Measurements from ENCODE around the gene PRSS8.

PRSS8 gene

GRCh38 chr16:31110106-31111034 is 25.2 kb downstream of the PRSS8 start:
- Histone ChIP-seq H3K27ac (peak overlapping the region in 1 of 11 experiments; percentile 96; a peak in 2 of 22 replicates), H3K9ac (peak overlapping the region in 8 of 11 experiments; percentile 13 to 97 (median 95); a peak in 8 of 22 replicates), H3K27me3 (no peaks in the 10 kb centered on the region), H3K4me3 (peak overlapping the region in 4 of 10 experiments; percentile 7 to 100 (median 100); a peak in 4 of 20 replicates), H4K20me1 (no peaks in the 10 kb centered on the region; a peak in 1 of 22 replicates), H3K9me3 (replicated peaks in 1 of 11) (no peaks in the 10 kb centered on the region), H3K36me3 (peaks cover 35 to 41% (median 38%) of the 10 kb centered on the region in 11 experiments), H3K4me1 (peaks cover 51 to 86% (median 68%) of the 10 kb centered on the region in 10 experiments), H3K4me2 (peak overlapping the region in 6 of 11 experiments; percentile 87 to 98 (median 94); a peak in 11 of 22 replicates)
- no peak for TF ChIP-seq Cebpa-rat (IDR thresholded peaks at IDR 0.05)

- peak overlapping the region; percentile 87 to 99 (median 96); a peak in 21 of 22 replicates for H3K4me2 ChIP-seq
- no peaks in the 10 kb centered on the region for H3K9me3 ChIP-seq (replicated peaks in 1 of 11)
- peak overlapping the region in 4 of 11 experiments; percentile 86 to 96 (median 90); a peak in 4 of 22 replicates for H3K27ac ChIP-seq
- peaks cover 49 to 78% (median 64%) of the 10 kb centered on the region in 10 experiments for H3K4me1 ChIP-seq
- no peaks in the 10 kb centered on the region; a peak in 1 of 22 replicates for H4K20me1 ChIP-seq
- H3K27me3 ChIP-seq, result no peaks in the 10 kb centered on the region
- H3K4me3 ChIP-seq, result peak overlapping the region in 9 of 10 experiments; percentile 84 to 100 (median 98); a peak in 15 of 20 replicates
- peaks cover 35 to 41% (median 38%) of the 10 kb centered on the region in 11 experiments for H3K36me3 ChIP-seq
- TF ChIP-seq Cebpa-rat (IDR thresholded peaks at IDR 0.05), result no peak
- peak overlapping the region; percentile 13 to 98 (median 95); a peak in 17 of 22 replicates for H3K9ac ChIP-seq
Observed at GRCh38 chr16:31109622-31110021, 25.9 kb downstream of the PRSS8 start.

GRCh38 chr16:31108794-31109558 is 26.6 kb downstream of the PRSS8 start:
- Histone ChIP-seq H3K9ac (peak overlapping the region; percentile 88 to 98 (median 95)), H3K36me3 (peaks cover 35 to 41% (median 38%) of the 10 kb centered on the region in 11 experiments), H3K4me2 (peak overlapping the region; percentile 87 to 99 (median 96)), H3K27ac (peak overlapping the region; percentile 85 to 96 (median 91)), H4K20me1 (no peaks in the 10 kb centered on the region; a peak in 1 of 22 replicates), H3K4me1 (peaks cover 43 to 72% (median 57%) of the 10 kb centered on the region in 10 experiments), H3K27me3 (no peaks in the 10 kb centered on the region), H3K9me3 (replicated peaks in 1 of 11) (no peaks in the 10 kb centered on the region), H3K4me3 (peak overlapping the region; percentile 84 to 100 (median 98))
- TF ChIP-seq Cebpa-rat (IDR thresholded peaks at IDR 0.05), result no peak

GRCh38 chr16:31108035-31108793 is 27.3 kb downstream of the PRSS8 start, which contains the start of gene BCKDK:
BCKDK (plus strand) TSS chr16:31108386; CDS start chr16:31109224, 838 bp downstream.
- Histone ChIP-seq H3K27ac (peak within 1 kb of the TSS; percentile 85 to 96 (median 91)), H3K36me3 (peaks cover 35 to 41% (median 38%) of the 10 kb centered on the region in 11 experiments)

GRCh38 chr16:31107465-31107867 is 28.1 kb downstream of the PRSS8 start:
- Histone ChIP-seq H3K4me2 (peak overlapping the region; percentile 87 to 99 (median 96)), H3K27me3 (no peaks in the 10 kb centered on the region), H3K9ac (peak overlapping the region in 7 of 11 experiments; percentile 4 to 98 (median 95); a peak in 8 of 22 replicates), H3K4me1 (peaks cover 27 to 57% (median 42%) of the 10 kb centered on the region in 10 experiments), H3K9me3 (replicated peaks in 1 of 11) (no peaks in the 10 kb centered on the region), H4K20me1 (no peaks in the 10 kb centered on the region; a peak in 1 of 22 replicates), H3K27ac (peak overlapping the region in 8 of 11 experiments; percentile 86 to 96 (median 91); a peak in 13 of 22 replicates), H3K4me3 (peak overlapping the region in 9 of 10 experiments; percentile 84 to 100 (median 99); a peak in 11 of 20 replicates), H3K36me3 (peaks cover 30 to 35% (median 33%) of the 10 kb centered on the region in 11 experiments)
- no peak for TF ChIP-seq Cebpa-rat (IDR thresholded peaks at IDR 0.05)

More at GRCh38 chr16:31108035-31108793, 27.3 kb downstream of the PRSS8 start, which contains the start of gene BCKDK:
- peaks cover 35 to 64% (median 50%) of the 10 kb centered on the region in 10 experiments for H3K4me1 ChIP-seq
- H3K9ac ChIP-seq, result peak within 1 kb of the TSS; percentile 88 to 98 (median 95)
- peak within 1 kb of the TSS; percentile 84 to 100 (median 98) for H3K4me3 ChIP-seq
- H3K4me2 ChIP-seq, result peak within 1 kb of the TSS; percentile 87 to 99 (median 96)
- no peaks in the 10 kb centered on the region for H3K9me3 ChIP-seq (replicated peaks in 1 of 11)
- H3K27me3 ChIP-seq, result no peaks in the 10 kb centered on the region
- H4K20me1 ChIP-seq, result no peaks in the 10 kb centered on the region; a peak in 1 of 22 replicates
- TF ChIP-seq Cebpa-rat (IDR thresholded peaks at IDR 0.05), result no peak

GRCh38 chr16:31106509-31107464 is 28.7 kb downstream of the PRSS8 start:
- Histone ChIP-seq H3K36me3 (peaks cover 23 to 28% (median 26%) of the 10 kb centered on the region in 11 experiments), H3K9me3 (replicated peaks in 1 of 11) (no peaks in the 10 kb centered on the region), H3K9ac (peak overlapping the region in 3 of 11 experiments; percentile 4 to 96 (median 95); a peak in 2 of 22 replicates), H3K4me1 (peaks cover 25 to 50% (median 35%) of the 10 kb centered on the region in 10 experiments), H4K20me1 (no peaks in the 10 kb centered on the region; a peak in 1 of 22 replicates), H3K4me3 (no peak overlapping the region), H3K27me3 (no peaks in the 10 kb centered on the region), H3K27ac (peak overlapping the region in 3 of 11 experiments; percentile 88 to 94 (median 91); a peak in 2 of 22 replicates), H3K4me2 (peak overlapping the region in 10 of 11 experiments; percentile 87 to 99 (median 96); a peak in 15 of 22 replicates)
- TF ChIP-seq Cebpa-rat (IDR thresholded peaks at IDR 0.05), result no peak

Measured in BLaER1 treated with 17β-estradiol and CSF1 and Interleukin-3, amounts not matched to agents 10 nM and 100 nM (cell line).